ENCODE data around the gene ASCL1.

The ASCL1 gene

DNA sequence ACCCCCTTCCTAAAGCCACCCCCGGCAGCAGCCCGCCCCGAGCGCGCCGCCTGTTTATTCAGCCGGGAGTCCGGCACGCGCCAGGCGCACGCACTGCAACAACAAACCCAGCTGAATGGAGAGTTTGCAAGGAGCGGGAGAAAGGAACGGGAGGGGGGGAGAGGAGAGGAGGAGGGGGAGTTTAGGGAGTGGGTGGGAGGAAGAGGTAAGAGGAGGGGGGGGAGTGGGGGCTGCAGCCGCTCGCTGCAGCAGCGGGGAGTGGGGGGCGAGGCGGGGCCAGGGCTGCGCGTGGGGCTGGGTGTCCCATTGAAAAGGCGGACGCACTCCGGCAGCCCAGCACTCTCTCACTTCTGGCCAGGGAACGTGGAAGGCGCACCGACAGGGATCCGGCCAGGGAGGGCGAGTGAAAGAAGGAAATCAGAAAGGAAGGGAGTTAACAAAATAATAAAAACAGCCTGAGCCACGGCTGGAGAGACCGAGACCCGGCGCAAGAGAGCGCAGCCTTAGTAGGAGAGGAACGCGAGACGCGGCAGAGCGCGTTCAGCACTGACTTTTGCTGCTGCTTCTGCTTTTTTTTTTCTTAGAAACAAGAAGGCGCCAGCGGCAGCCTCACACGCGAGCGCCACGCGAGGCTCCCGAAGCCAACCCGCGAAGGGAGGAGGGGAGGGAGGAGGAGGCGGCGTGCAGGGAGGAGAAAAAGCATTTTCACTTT lies at the start of gene ASCL1:
ASCL1 (plus strand) TSS at position 336 of the 712 bp plus-strand sequence. CDS start 571 bp downstream, outside the sequence.
- DNase-seq = no peak

- no peak for DNase-seq
Measured at GRCh38 chr12:102907918-102908317, 49.6 kb upstream of the ASCL1 start.

DNA sequence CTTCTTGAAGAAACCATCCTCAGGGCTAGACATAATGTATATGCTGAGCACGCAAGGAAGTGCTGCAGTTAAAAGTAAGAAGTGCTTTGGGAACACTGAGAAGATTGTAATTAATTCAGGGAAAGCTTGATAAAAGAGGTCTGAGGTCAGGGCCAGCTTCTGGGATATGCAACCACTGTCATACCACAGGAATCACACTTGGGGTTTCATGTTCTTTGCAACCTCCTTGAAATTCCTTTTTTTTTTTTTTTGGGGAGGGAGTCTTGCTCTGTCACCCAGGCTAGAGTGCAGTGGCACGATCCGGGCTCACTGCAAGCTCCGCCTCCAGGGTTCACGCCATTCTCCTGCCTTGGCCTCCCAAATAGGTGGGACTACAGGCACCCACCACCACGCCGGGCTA lies 47.3 kb upstream of the ASCL1 start:
- no peak for DNase-seq

- no peak for DNase-seq
Measured at GRCh38 chr12:102910792-102911191, 46.7 kb upstream of the ASCL1 start.

GRCh38 chr12:102911320-102911719 lies 46.2 kb upstream of the ASCL1 start:
- DNase-seq = no peak

- no peak for DNase-seq
Measured at GRCh38 chr12:102912258-102912657, 45.2 kb upstream of the ASCL1 start.

DNA sequence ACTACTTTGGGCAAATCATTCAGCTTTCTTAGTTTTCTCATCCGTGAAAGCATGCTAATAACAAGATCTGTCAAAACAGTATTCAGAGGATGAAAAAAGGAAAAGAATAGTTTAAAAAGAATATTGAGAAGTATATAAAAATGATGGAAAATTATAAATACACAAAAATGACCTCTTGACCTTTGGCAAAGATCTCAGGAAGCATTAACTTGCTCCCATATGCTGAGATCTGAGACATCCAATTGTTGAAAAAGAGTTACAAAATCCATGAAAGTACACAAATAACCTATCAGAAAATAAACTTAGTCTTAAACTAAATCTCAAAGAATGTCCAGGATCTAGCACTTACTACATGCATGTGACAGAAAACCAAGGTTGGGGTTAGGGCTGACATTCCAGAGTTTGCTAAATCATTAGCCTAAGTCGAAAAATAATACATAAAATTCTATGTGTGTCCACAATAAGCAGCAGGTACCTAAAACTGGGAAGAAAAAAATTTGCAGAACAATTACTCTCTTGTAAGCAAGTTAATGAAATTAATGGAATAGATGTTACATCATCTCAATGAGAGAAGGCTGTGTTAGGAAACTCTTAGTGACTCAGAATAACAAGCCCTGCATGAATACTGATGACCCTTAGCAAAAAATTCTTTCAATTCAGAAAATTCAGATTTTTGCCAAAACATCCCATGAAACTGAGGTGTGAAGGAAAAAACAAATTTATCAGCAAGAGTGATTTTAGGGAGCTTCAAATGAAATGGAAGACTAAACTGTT lies 43.8 kb upstream of the ASCL1 start:
- no peak for DNase-seq

DNA sequence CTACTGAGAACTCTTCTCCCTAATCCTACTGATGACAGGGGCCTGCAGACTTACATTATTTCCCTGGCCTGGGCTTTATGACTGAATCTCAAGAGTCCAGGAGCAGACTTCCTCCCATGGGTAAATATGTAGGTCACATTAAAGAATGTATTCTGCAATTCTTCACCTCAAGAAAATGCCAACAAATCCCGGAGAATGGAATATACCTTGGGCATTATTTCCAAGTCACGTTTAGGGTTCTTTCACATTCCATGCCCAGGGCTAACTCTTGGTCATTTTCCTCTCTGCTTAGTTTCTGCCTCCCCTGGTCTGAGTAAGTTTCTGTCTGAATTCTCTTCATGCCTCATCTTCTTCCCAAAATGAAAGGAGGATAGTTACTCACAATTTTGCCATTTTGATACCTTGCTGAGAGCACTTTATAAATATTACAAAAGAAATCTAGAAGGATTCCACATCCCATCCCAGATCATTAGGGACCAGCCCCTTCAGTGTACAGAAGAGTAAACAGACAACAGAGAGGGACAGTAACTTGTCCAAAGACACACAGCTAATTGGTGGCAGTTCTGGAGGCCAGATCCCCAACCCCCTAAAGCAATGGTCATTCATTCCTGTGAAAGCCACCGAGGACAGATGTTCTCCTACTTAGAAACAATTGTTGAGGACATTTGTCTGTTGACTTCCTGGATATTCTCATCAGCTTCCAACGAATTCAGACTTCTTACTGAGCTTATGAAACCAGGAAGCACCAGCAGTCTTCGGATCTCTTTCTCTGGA lies 41.0 kb upstream of the ASCL1 start:
- DNase-seq = no peak

DNA sequence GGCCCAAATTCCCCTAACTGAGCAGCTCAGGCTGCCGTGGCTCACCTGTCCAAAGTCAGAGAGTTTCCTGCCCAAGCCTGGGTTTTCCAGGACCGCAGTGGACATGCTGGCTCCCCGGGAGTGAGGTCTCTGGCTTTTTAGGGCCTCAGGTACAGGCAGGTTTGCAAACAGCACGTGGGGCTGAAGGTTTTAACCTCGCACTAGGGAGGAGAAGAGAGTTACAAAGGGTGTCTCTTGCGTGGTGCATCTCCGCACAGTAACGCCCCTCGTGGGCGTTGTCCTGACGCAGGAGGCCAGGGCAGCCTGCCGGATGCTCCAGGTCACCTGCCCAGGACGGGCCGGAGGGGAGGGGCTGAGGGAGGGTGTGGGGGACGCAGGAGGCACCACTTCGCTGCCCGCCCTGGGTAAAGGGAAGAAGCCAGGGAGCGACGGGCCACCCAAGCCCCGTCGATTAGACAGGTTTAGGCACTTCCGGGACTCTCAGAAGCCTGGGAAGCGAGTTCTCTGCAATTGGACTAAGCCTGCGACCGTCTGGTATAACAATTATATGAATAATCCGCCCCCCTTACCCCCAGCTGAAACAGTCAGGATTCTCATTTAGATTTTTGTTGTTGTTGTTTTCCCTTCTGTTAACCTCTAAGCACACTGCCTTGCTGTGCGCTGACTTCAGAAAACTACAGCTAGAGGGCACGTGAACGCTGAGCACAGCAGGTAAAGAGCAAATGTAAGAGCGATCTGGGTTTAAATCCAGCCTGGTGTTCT lies 40.3 kb upstream of the ASCL1 start, which contains the start of gene PAH:
PAH (minus strand) TSS at position 219 of the 762 bp plus-strand sequence; CDS start at position 105, 114 bp downstream.
- no peak for DNase-seq

- DNase-seq = no peak
Measured at GRCh38 chr12:102918840-102919239, 38.6 kb upstream of the ASCL1 start.

DNA sequence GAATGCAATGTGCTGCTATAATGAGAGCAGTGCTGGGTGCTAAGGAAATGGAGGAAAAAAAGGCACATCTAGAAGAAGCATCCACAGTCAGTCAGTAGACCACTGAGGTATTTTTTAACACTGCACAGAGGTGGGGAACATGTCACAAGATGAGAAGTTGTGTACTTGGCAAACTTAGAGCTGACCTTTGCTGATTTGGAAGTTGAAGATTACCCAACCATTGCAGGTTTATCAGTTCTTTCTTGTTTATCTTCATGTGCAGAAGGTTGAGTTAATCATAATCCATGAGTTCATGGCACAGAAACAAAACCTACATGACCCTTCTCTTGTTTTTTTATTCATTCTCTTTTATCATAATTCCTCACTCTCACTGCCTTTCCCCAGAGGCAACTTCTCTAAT lies 37.2 kb upstream of the ASCL1 start:
- DNase-seq = no peak

GRCh38 chr12:102921240-102921639 lies 36.2 kb upstream of the ASCL1 start:
- no peak for DNase-seq

GRCh38 chr12:102927220-102927619 lies 30.3 kb upstream of the ASCL1 start:
- DNase-seq = no peak

DNA sequence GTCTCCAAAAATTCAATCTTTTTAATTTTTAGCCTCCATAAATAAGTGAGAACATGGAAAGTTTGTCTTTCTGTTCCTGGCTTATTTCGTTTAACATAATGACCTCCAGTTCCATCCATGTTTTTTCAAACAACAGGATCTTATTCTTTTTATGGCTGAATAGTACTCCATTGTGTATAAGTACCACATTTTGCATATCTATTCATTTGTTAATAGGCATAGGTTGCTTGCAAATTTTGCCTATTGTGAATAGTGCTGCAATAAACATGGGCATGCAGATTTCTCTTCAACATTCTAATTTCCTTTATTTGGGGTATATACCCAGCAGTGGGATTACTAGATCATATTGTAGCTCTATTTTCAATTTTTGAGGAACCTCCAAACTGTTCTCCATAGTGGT lies 24.3 kb upstream of the ASCL1 start:
- no peak for DNase-seq

GRCh38 chr12:102939059-102939458 lies 18.4 kb upstream of the ASCL1 start:
- DNase-seq = no peak

DNA sequence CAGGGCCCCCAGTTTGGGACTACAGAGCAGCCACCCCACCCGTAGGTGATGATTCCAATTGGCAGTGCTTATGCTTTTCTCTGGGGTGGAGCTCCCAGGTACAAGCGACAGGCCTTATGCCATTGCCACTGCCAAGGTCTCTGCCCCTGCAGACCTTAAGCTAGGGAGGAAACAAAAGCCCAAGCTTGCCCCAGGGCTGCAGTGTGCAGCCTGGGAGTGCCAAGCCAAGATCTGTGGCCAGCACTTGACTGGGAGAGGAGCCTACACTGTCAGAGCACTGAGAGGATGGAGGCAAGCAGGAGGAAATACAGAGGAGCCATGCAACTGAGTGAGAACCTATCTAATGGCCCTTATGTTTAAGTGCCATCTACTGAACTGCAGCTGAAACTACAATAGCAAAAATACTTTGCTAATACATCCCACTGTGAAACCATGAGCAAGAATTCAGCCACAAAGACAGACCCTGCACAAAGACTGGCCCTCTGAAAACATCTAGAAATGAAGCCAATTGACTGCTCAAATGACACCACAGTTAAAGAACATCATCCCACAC lies 17.7 kb upstream of the ASCL1 start:
- DNase-seq = no peak

DNA sequence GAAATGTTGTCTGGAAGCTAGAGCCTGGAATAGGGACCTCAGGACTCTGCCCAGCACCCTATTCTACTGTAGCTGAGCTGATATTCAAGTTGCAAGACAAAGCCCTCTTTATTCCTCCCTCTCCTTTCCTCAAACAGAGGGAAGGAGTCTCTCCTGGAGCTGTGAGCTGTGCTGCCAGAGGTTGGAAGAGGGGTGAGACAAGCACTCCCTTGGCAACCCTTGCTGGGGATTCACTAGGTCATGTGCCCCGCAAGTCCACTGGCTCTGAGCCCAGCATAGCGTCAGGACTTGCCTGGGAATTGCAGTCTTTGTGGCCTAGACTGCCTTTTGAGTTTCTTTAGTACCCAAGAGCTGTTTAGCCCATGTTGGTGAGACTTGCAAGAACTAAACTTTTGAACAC lies 11.4 kb upstream of the ASCL1 start:
- DNase-seq = no peak

GRCh38 chr12:102948941-102949352 lies 8.5 kb upstream of the ASCL1 start:
- DNase-seq = peak; percentile 10

- DNase-seq = no peak
Measured at GRCh38 chr12:102950107-102950949, 7.1 kb upstream of the ASCL1 start.

DNA sequence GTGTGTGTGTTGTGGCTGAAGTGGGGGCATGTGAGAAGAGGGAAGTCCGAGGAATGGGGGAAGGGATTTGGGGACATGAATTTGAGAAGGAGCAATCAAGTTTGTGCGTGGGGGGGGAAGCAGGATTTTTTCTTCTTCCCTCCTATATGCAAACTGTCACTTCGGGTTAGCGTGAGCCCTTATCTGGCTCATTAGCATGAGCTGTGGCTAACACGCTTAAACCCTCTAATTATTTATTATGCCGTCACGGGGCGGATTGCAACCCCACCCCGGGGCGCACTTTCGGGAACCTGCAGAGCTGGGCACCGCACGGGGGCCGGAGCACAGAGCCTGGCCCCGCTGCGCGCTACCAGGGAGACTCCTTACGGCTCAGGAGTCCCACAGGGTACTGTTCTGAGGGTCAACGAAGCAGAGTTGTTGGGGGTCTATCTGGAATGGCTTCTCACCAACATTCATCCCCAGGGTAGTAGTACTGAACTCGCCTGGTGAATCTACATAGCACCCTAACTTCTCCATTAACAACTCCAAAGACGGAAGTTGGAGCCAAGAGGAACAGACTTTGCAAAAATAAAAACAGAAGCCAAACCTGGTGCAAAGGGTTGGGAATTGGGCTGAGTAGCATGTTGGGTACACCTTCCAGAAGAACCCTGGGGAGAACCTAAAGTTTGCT lies 6.4 kb upstream of the ASCL1 start:
- no peak for DNase-seq

DNA sequence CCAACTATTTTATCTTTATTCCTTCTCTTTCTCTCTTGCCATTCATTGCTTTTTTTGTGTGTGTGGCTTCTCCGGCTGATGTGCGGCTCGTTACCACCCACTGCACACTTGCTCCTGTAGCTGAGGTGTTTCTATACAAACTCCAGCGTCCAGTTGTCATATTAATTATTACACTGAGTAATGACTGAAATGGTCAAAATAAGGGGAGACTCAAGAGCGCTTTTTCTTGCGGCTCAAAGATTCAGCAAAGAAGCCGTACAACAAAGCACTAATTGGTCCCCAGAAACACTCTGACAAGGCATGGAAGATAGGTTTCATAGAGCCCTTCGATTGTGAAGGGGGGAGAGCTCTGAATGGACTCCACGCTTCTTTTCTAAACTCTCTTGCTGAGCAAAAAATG lies 5.6 kb upstream of the ASCL1 start:
- no peak for DNase-seq
